Stimulated activated CD8-positive, alpha-beta memory T cell treated with anti-CD3 and anti-CD28 coated beads, Interleukin-4, amount 100 ng/mL, for 4 hours (primary cell): ENCODE measurements around the gene ATP2C1.
"Not testable (repeated sequence)": the region's sequence is repeated elsewhere in the genome, so short reads cannot be mapped to it uniquely, and the experiment has no call there.

ENCODE experiments used
- DNase-seq, 2 donors: peaks; one replicate each; pipeline ENCODE4 v3.0.0-alpha.2; 2020; ENCODE audit warnings: low read depth in 2 of 2, low spot score in 1 of 2

ATP2C1 gene

GRCh38 chr3:131036986-131037385 is 143.1 kb downstream of the ATP2C1 start:
- DNase-seq: no peak

- DNase-seq: no peak
Measured at GRCh38 chr3:131038326-131038725, 144.4 kb downstream of the ATP2C1 start.

- DNase-seq: not testable (repeated sequence)
Measured at GRCh38 chr3:131042271-131042985, 148.5 kb downstream of the ATP2C1 start.

GRCh38 chr3:131047582-131047981 is 153.7 kb downstream of the ATP2C1 start:
- DNase-seq: no peak

GRCh38 chr3:131048030-131048429 is 154.1 kb downstream of the ATP2C1 start:
- no peak for DNase-seq

GRCh38 chr3:131050001-131050400 is 156.1 kb downstream of the ATP2C1 start:
- DNase-seq: no peak

GRCh38 chr3:131053043-131053859 is 159.4 kb downstream of the ATP2C1 start:
- DNase-seq: no peak
